Mesenchymal stem cell (in vitro differentiated cells and primary cell): ENCODE data around the gene LPCAT1. TPM values are rescaled to one million over a fixed set of nuclear protein-coding genes. Genes with fewer than 3 reads are reported as not detected.

Experiments used
- small RNA-seq: library from polyadenylated mRNA; stranded (forward); fragments of <200 nt; extraction: miRNeasy Mini kit (QIAGEN cat#:217004); gene quantifications from one replicate; pipeline ENCODE3, GENCODE V24; 2013; ENCODE audit warnings: low read depth

Gene LPCAT1

Small RNA genes lying within 50 kb of the gene (small RNA-seq; reads per million reads assigned to genes)
- not detected for gene MIR6075
